Activated T-helper 1 cell treated with anti-CD3 and anti-CD28 coated beads, Interleukin-12 subunit alpha, Interleukin-12 subunit beta, Interleukin-2, Interleukin-4 antibody, amounts not matched to agents 30 ng/mL and 10 ng/mL and 1 ng/mL, durations not matched to agents 14 hours and 24 hours and 36 hours (primary cell): ENCODE measurements around the gene PHKA1. TPM values are rescaled to one million over a fixed set of nuclear protein-coding genes. Genes with fewer than 3 reads are reported as not detected.
"Not testable (repeated sequence)": the region's sequence is repeated elsewhere in the genome, so short reads cannot be mapped to it uniquely, and the experiment has no call there.

Experiments
- DNase-seq: peaks from one replicate; pipeline ENCODE4 v3.0.0; 2021; ENCODE audit warnings: low spot score
- H3K27ac Mint-ChIP-seq: one replicate; pipeline ENCODE4 v1.8.0; 2021; ENCODE audit warnings: mild to moderate bottlenecking, mixed read lengths
- H3K27me3 Mint-ChIP-seq: one replicate; pipeline ENCODE4 v1.8.0; 2022; ENCODE audit warnings: mild to moderate bottlenecking, moderate library complexity, mixed read lengths; ENCODE audit not compliant: insufficient read depth
- H3K36me3 Mint-ChIP-seq: one replicate; pipeline ENCODE4 v1.8.0; 2021; ENCODE audit warnings: low read depth, mixed read lengths
- H3K4me1 Mint-ChIP-seq: one replicate; pipeline ENCODE4 v1.8.0; 2021; ENCODE audit warnings: low read depth, mixed read lengths
- H3K4me3 Mint-ChIP-seq: one replicate; pipeline ENCODE4 v1.8.0; 2021; ENCODE audit warnings: mild to moderate bottlenecking, moderate library complexity, mixed read lengths
- H3K9me3 Mint-ChIP-seq: one replicate; pipeline ENCODE4 v1.8.0; 2021; ENCODE audit warnings: mixed read lengths
- intact Hi-C: fragments of 100-400 bp; cut with micrococcal nuclease; formaldehyde crosslinking; loops from one replicate; pipeline ENCODE4 v1.15.1; 2024
- total RNA-seq: library from RNA; stranded (reverse); gene quantifications from 2 replicates; pipeline ENCODE4 v1.2.3, GENCODE V29; 2022

The PHKA1 gene
- total RNA-seq, 1 donor from 2014 or later = 7.5 TPM

- Mint-ChIP-seq H3K27me3 (no peaks in the 10 kb centered on the region), H3K4me1 (no peaks in the 10 kb centered on the region), H3K36me3 (no peaks in the 10 kb centered on the region), H3K4me3 (no peak overlapping the region), H3K9me3 (no peaks in the 10 kb centered on the region), H3K27ac (no peak overlapping the region)
- DNase-seq = no peak
- intact Hi-C loops = loop anchor here (10.0 kb wide), 1 partner anchor 510 kb away; the partner anchor contains the start of gene NAP1L2
Observed at GRCh38 chrX:72705111-72705510, 9.0 kb downstream of the PHKA1 start.

- H3K9me3 Mint-ChIP-seq = no peaks in the 10 kb centered on the region
Observed at GRCh38 chrX:72694170-72694569, 19.9 kb downstream of the PHKA1 start.

GRCh38 chrX:72693477-72693876, 20.6 kb downstream of the PHKA1 start:
- H3K4me3 Mint-ChIP-seq = no peak overlapping the region
- no peak for DNase-seq
- intact Hi-C loops = no loop called here
- no peak overlapping the region for H3K27ac Mint-ChIP-seq
- peaks cover under 1% of the 10 kb centered on the region for H3K27me3 Mint-ChIP-seq
- no peaks in the 10 kb centered on the region for H3K4me1 Mint-ChIP-seq
- H3K9me3 Mint-ChIP-seq = no peaks in the 10 kb centered on the region
- H3K36me3 Mint-ChIP-seq = no peaks in the 10 kb centered on the region

More at GRCh38 chrX:72694170-72694569, 19.9 kb downstream of the PHKA1 start:
- H3K4me1 Mint-ChIP-seq = no peaks in the 10 kb centered on the region
- intact Hi-C loops = no loop called here
- no peak overlapping the region for H3K27ac Mint-ChIP-seq
- H3K27me3 Mint-ChIP-seq = no peaks in the 10 kb centered on the region
- no peaks in the 10 kb centered on the region for H3K36me3 Mint-ChIP-seq
- no peak for DNase-seq
- H3K4me3 Mint-ChIP-seq = no peak overlapping the region

GRCh38 chrX:72687396-72687795, 26.7 kb downstream of the PHKA1 start:
- Mint-ChIP-seq H3K4me3 (no peak overlapping the region), H3K9me3 (no peaks in the 10 kb centered on the region), H3K27ac (no peak overlapping the region), H3K36me3 (no peaks in the 10 kb centered on the region), H3K4me1 (peaks cover 4% of the 10 kb centered on the region), H3K27me3 (peaks cover 1% of the 10 kb centered on the region)
- no peak for DNase-seq
- intact Hi-C loops = no loop called here

GRCh38 chrX:72685810-72686456, 28.2 kb downstream of the PHKA1 start:
- no peak overlapping the region for H3K4me3 Mint-ChIP-seq

GRCh38 chrX:72685018-72685417, 29.1 kb downstream of the PHKA1 start:
- intact Hi-C loops = no loop called here
- Mint-ChIP-seq H3K27ac (no peak overlapping the region), H3K4me3 (no peak overlapping the region)

More at GRCh38 chrX:72685810-72686456, 28.2 kb downstream of the PHKA1 start:
- Mint-ChIP-seq H3K9me3 (no peaks in the 10 kb centered on the region), H3K4me1 (peaks cover 4% of the 10 kb centered on the region), H3K27me3 (peaks cover 1% of the 10 kb centered on the region), H3K36me3 (no peaks in the 10 kb centered on the region), H3K27ac (no peak overlapping the region)
- intact Hi-C loops = no loop called here
- DNase-seq = no peak

GRCh38 chrX:72683631-72684030, 30.5 kb downstream of the PHKA1 start:
- intact Hi-C loops = no loop called here
- Mint-ChIP-seq H3K9me3 (peaks cover 4% of the 10 kb centered on the region), H3K4me1 (peaks cover 4% of the 10 kb centered on the region), H3K4me3 (no peak overlapping the region), H3K36me3 (peaks cover 2% of the 10 kb centered on the region), H3K27ac (no peak overlapping the region), H3K27me3 (peaks cover 1% of the 10 kb centered on the region)
- DNase-seq = no peak

More at GRCh38 chrX:72685018-72685417, 29.1 kb downstream of the PHKA1 start:
- DNase-seq = no peak
- H3K27me3 Mint-ChIP-seq = peaks cover 1% of the 10 kb centered on the region
- H3K36me3 Mint-ChIP-seq = no peaks in the 10 kb centered on the region
- H3K9me3 Mint-ChIP-seq = no peaks in the 10 kb centered on the region
- H3K4me1 Mint-ChIP-seq = peaks cover 4% of the 10 kb centered on the region

- H3K4me1 Mint-ChIP-seq = no peaks in the 10 kb centered on the region
- intact Hi-C loops = no loop called here
- peaks cover 3% of the 10 kb centered on the region for H3K36me3 Mint-ChIP-seq
- peaks cover 4% of the 10 kb centered on the region for H3K9me3 Mint-ChIP-seq
- no peak overlapping the region for H3K4me3 Mint-ChIP-seq
- no peak for DNase-seq
- H3K27ac Mint-ChIP-seq = no peak overlapping the region
- no peaks in the 10 kb centered on the region for H3K27me3 Mint-ChIP-seq
Observed at GRCh38 chrX:72676465-72676864, 37.6 kb downstream of the PHKA1 start.

- not testable (repeated sequence) for H3K27ac Mint-ChIP-seq, H3K36me3 Mint-ChIP-seq
Observed at GRCh38 chrX:72673951-72674350, 40.2 kb downstream of the PHKA1 start.

GRCh38 chrX:72669508-72669907, 44.6 kb downstream of the PHKA1 start:
- H3K4me3 Mint-ChIP-seq, H3K27ac Mint-ChIP-seq, H3K4me1 Mint-ChIP-seq, H3K9me3 Mint-ChIP-seq, H3K36me3 Mint-ChIP-seq, DNase-seq, H3K27me3 Mint-ChIP-seq: not testable (repeated sequence)
- intact Hi-C loops = loop anchor here (10.0 kb wide), 1 partner anchor 65 kb away; no protein-coding TSS in a partner anchor

More at GRCh38 chrX:72673951-72674350, 40.2 kb downstream of the PHKA1 start:
- DNase-seq, H3K4me3 Mint-ChIP-seq, H3K27me3 Mint-ChIP-seq, intact Hi-C loops, H3K9me3 Mint-ChIP-seq, H3K4me1 Mint-ChIP-seq: not testable (repeated sequence)

- no peak for DNase-seq
- no peaks in the 10 kb centered on the region for H3K9me3 Mint-ChIP-seq
- peaks cover 16% of the 10 kb centered on the region for H3K4me1 Mint-ChIP-seq
- H3K36me3 Mint-ChIP-seq = no peaks in the 10 kb centered on the region
- H3K27ac Mint-ChIP-seq = no peak overlapping the region
- intact Hi-C loops = loop anchor here (10.0 kb wide), 1 partner anchor 62 kb away; no protein-coding TSS in a partner anchor
- no peaks in the 10 kb centered on the region for H3K27me3 Mint-ChIP-seq
- H3K4me3 Mint-ChIP-seq = no peak overlapping the region
Observed at GRCh38 chrX:72666451-72666850, 47.7 kb downstream of the PHKA1 start.

- H3K36me3 Mint-ChIP-seq = no peaks in the 10 kb centered on the region
- peak overlapping the region; percentile 2 for H3K4me3 Mint-ChIP-seq
- H3K27ac Mint-ChIP-seq = peak overlapping the region; percentile 51
- intact Hi-C loops = loop anchor here (10.0 kb wide), 1 partner anchor 59 kb away; no protein-coding TSS in a partner anchor
- peaks cover 16% of the 10 kb centered on the region for H3K4me1 Mint-ChIP-seq
- no peaks in the 10 kb centered on the region for H3K9me3 Mint-ChIP-seq
- no peaks in the 10 kb centered on the region for H3K27me3 Mint-ChIP-seq
- DNase-seq = no peak
Observed at GRCh38 chrX:72663737-72664136, 50.4 kb downstream of the PHKA1 start.

- Mint-ChIP-seq H3K9me3 (no peaks in the 10 kb centered on the region), H3K4me1 (peaks cover 16% of the 10 kb centered on the region), H3K4me3 (no peak overlapping the region), H3K36me3 (peaks cover 2% of the 10 kb centered on the region), H3K27me3 (no peaks in the 10 kb centered on the region), H3K27ac (no peak overlapping the region)
- DNase-seq = no peak
- intact Hi-C loops = loop anchor here (10.0 kb wide), 1 partner anchor 57 kb away; no protein-coding TSS in a partner anchor
Observed at GRCh38 chrX:72662020-72662747, 51.9 kb downstream of the PHKA1 start.
